ENCODE data around the gene BRF1.
A peak's percentile ranks its signal among the peaks of the same experiment; 100 is the strongest.

BRF1 gene

GRCh38 chr14:105228562-105228961 lies 72.2 kb downstream of the BRF1 start:
- no peak for DNase-seq (ENCODE audit: low spot score)

GRCh38 chr14:105227346-105227745 lies 73.5 kb downstream of the BRF1 start:
- no peak for DNase-seq (ENCODE audit: low spot score)

- DNase-seq (ENCODE audit: low spot score), result no peak
Measured at GRCh38 chr14:105226198-105226597, 74.6 kb downstream of the BRF1 start.

GRCh38 chr14:105224845-105225570 lies 75.8 kb downstream of the BRF1 start:
- no peak for DNase-seq (ENCODE audit: low spot score)

- no peak for DNase-seq (ENCODE audit: low spot score)
Measured at GRCh38 chr14:105223770-105224544, 76.8 kb downstream of the BRF1 start.

GRCh38 chr14:105223260-105223659 lies 77.5 kb downstream of the BRF1 start:
- peak; percentile 64 for DNase-seq (ENCODE audit: low spot score)

- no peak for DNase-seq (ENCODE audit: low spot score)
Measured at GRCh38 chr14:105221598-105222178, 79.1 kb downstream of the BRF1 start.

GRCh38 chr14:105220699-105221597 lies 79.9 kb downstream of the BRF1 start:
- no peak for DNase-seq (ENCODE audit: low spot score)

GRCh38 chr14:105219753-105220152 lies 81.0 kb downstream of the BRF1 start:
- no peak for DNase-seq (ENCODE audit: low spot score)

GRCh38 chr14:105219043-105219612 lies 81.7 kb downstream of the BRF1 start:
- no peak for DNase-seq (ENCODE audit: low spot score)

GRCh38 chr14:105218611-105219010 lies 82.2 kb downstream of the BRF1 start:
- peak; percentile 23 for DNase-seq (ENCODE audit: low spot score)

GRCh38 chr14:105217774-105218173 lies 83.0 kb downstream of the BRF1 start:
- DNase-seq (ENCODE audit: low spot score), result no peak

GRCh38 chr14:105216490-105217247 lies 84.1 kb downstream of the BRF1 start:
- no peak for DNase-seq (ENCODE audit: low spot score)

GRCh38 chr14:105215602-105216001 lies 85.2 kb downstream of the BRF1 start:
- DNase-seq (ENCODE audit: low spot score), result no peak

GRCh38 chr14:105214324-105214915 lies 86.4 kb downstream of the BRF1 start:
- DNase-seq (ENCODE audit: low spot score), result no peak

GRCh38 chr14:105213361-105213760 lies 87.4 kb downstream of the BRF1 start:
- no peak for DNase-seq (ENCODE audit: low spot score)

GRCh38 chr14:105212541-105213300 lies 88.1 kb downstream of the BRF1 start:
- no peak for DNase-seq (ENCODE audit: low spot score)

GRCh38 chr14:105211758-105212089 lies 89.1 kb downstream of the BRF1 start:
- no peak for DNase-seq (ENCODE audit: low spot score)

- no peak for DNase-seq (ENCODE audit: low spot score)
Measured at GRCh38 chr14:105211086-105211757, 89.6 kb downstream of the BRF1 start.
